PC-3 (cell line): ENCODE results near the gene PLP1. TPM values are rescaled to one million over a fixed set of nuclear protein-coding genes. Genes with fewer than 3 reads are reported as not detected.

Experiments
- ATAC-seq: fragments of 200-7000 bp; cut with Tn5 transposase; 2 replicates; pipeline ENCODE4 v1.9.1; 2020; ENCODE audit warnings: mild to moderate bottlenecking, moderate library complexity
- Bru-seq: library from RNA; stranded (reverse); fragments of 400-500 nt; gene quantifications from one replicate; lab custom pipeline; 2021; lab: Mats Ljungman, UMichigan
- BruChase-seq, 2 experiments: library from RNA; stranded (reverse); fragments of 400-500 nt; gene quantifications; one replicate each; lab custom pipeline; 2021; lab: Mats Ljungman, UMichigan
- BruUV-seq: library from RNA; stranded (reverse); fragments of 400-500 nt; replicated peaks from 2 replicates; lab custom pipeline; 2021; lab: Mats Ljungman, UMichigan
- CTCF ChIA-PET: fragments of 300-600 bp; sonication (Branson Sonifier 250); formaldehyde crosslinking; loops from one replicate; lab custom pipeline; 2022; ENCODE audit warnings: antibody characterized with exemption; lab: Charles Lee
- POLR2A ChIA-PET: fragments of 300-600 bp; sonication (Branson Sonifier 250); formaldehyde crosslinking; loops from one replicate; lab custom pipeline; 2022; ENCODE audit warnings: antibody characterized with exemption; ENCODE audit not compliant: unreplicated experiment; lab: Charles Lee
- DNase-seq: peaks from one replicate; pipeline ENCODE4 v3.0.0-alpha.2; 2015
- H2AFZ ChIP-seq: fragments of 300-600 bp; sonication (generic); 2 replicates; pipeline ENCODE4 v1.6.0; 2016; ENCODE audit warnings: antibody characterized with exemption, low read length
- H3F3A ChIP-seq: fragments of 300-600 bp; sonication (generic); one replicate; pipeline ENCODE4 v1.6.0; 2017; ENCODE audit warnings: antibody characterized with exemption, low read length, control low read depth, mild to moderate bottlenecking; ENCODE audit not compliant: unreplicated experiment
- H3K27ac ChIP-seq: fragments of 300-600 bp; sonication (generic); 2 replicates; pipeline ENCODE4 v1.5.1; 2016; ENCODE audit warnings: mild to moderate bottlenecking, low read length
- H3K27me3 ChIP-seq: fragments of 300-600 bp; sonication (generic); 2 replicates; pipeline ENCODE4 v1.6.1; 2016; ENCODE audit warnings: low read length, mixed read lengths
- H3K36me3 ChIP-seq: fragments of 300-600 bp; sonication (generic); 2 replicates; pipeline ENCODE4 v1.6.1; 2016; ENCODE audit warnings: low read depth, mixed run types, low read length, mixed read lengths
- H3K4me1 ChIP-seq: fragments of 300-600 bp; sonication (generic); 2 replicates; pipeline ENCODE4 v1.5.1; 2016; ENCODE audit warnings: low read length; ENCODE audit not compliant: insufficient read depth
- H3K4me2 ChIP-seq: fragments of 300-600 bp; sonication (generic); 2 replicates; pipeline ENCODE4 v1.6.0; 2016; ENCODE audit warnings: low read length
- H3K4me3 ChIP-seq: fragments of 300-600 bp; sonication (generic); 2 replicates; pipeline ENCODE4 v1.5.1; 2016; ENCODE audit warnings: mild to moderate bottlenecking, low read length, mixed read lengths
- H3K79me2 ChIP-seq: fragments of 300-600 bp; sonication (generic); 2 replicates; pipeline ENCODE4 v1.6.1; 2017; ENCODE audit warnings: low read length, mixed read lengths
- H3K9ac ChIP-seq: fragments of 300-600 bp; sonication (generic); 2 replicates; pipeline ENCODE4 v1.6.0; 2016; ENCODE audit warnings: mild to moderate bottlenecking, low read length
- H3K9me2 ChIP-seq: fragments of 300-600 bp; sonication (generic); replicated peaks from 2 replicates; pipeline ENCODE4 v1.6.1; 2016; ENCODE audit warnings: mixed run types, low read length, mixed read lengths
- H3K9me3 ChIP-seq: fragments of 300-600 bp; sonication (generic); 2 replicates; pipeline ENCODE4 v1.6.1; 2016; ENCODE audit warnings: low read length, mixed read lengths
- H4K20me1 ChIP-seq: fragments of 300-600 bp; sonication (generic); 2 replicates; pipeline ENCODE4 v1.6.1; 2016; ENCODE audit warnings: low read length, mixed read lengths
- EZH2 ChIP-seq: fragments of 300-600 bp; sonication (generic); IDR thresholded peaks from one replicate; pipeline ENCODE4 v1.6.1; 2017; ENCODE audit warnings: antibody characterized with exemption, mild to moderate bottlenecking, low read length; ENCODE audit not compliant: unreplicated experiment
- EZH2phosphoT487 ChIP-seq: fragments of 300-600 bp; sonication (generic); IDR thresholded peaks from 2 replicates; pipeline ENCODE4 v1.6.1; 2018; ENCODE audit warnings: mild to moderate bottlenecking, antibody characterized with exemption, low read length, borderline replicate concordance
- intact Hi-C: fragments of 100-400 bp; cut with micrococcal nuclease; formaldehyde crosslinking; loops from 2 replicates; pipeline ENCODE4 v1.9.0; 2023
- long read RNA-seq: library from polyadenylated mRNA; unstranded; transcript quantifications from one replicate; pipeline ENCODE4 v2.0.0, GENCODE V29; 2021; ENCODE audit not compliant: unreplicated experiment
- total RNA-seq: library from RNA; depleted of rRNA; stranded (reverse); fragments of >200 nt; gene quantifications from 2 replicates; pipeline ENCODE4 v1.2.3, GENCODE V29; 2014; rRNA removed
- TF ChIP-seq, protein P1 (sequence below): fragments of 300-600 bp; sonication (generic); conservative IDR thresholded peaks from 2 replicates; pipeline ENCODE4 v1.5.1; 2017; ENCODE audit warnings: antibody characterized with exemption, low read depth, mild to moderate bottlenecking, low read length

The PLP1 gene
- not detected in 2 replicates for total RNA-seq
- Bru-seq, nascent RNA: percentile 5 among the genes with signal in this experiment
- BruChase-seq, experiment 1, labeled RNA remaining after a 6-hour chase: not detected
- BruChase-seq, experiment 2, labeled RNA remaining after a 2-hour chase: percentile 5 among the genes with signal in this experiment
- long read RNA-seq: 0 reads

- Histone ChIP-seq H3K27ac (no peak within 1 kb of the TSS), H2AFZ (no peak within 1 kb of the TSS), H3K9ac (no peak within 1 kb of the TSS), H3K27me3 (peaks cover 4% of the 10 kb centered on the region; the same call in 1 of the 2 replicates), H3K4me1 (no peaks in the 10 kb centered on the region), H3F3A (no peaks in the 10 kb centered on the region), H3K79me2 (no peaks in the 10 kb centered on the region), H3K9me2 (no peaks in the 10 kb centered on the region), H3K36me3 (no peaks in the 10 kb centered on the region), H3K9me3 (no peaks in the 10 kb centered on the region), H4K20me1 (no peaks in the 10 kb centered on the region), H3K4me2 (no peak within 1 kb of the TSS), H3K4me3 (no peak within 1 kb of the TSS)
- DNase-seq (no peak), ATAC-seq (no peak)
- POLR2A ChIA-PET: no interaction called here
- BruUV-seq: no TSS peak
- TF ChIP-seq, protein P1, sequence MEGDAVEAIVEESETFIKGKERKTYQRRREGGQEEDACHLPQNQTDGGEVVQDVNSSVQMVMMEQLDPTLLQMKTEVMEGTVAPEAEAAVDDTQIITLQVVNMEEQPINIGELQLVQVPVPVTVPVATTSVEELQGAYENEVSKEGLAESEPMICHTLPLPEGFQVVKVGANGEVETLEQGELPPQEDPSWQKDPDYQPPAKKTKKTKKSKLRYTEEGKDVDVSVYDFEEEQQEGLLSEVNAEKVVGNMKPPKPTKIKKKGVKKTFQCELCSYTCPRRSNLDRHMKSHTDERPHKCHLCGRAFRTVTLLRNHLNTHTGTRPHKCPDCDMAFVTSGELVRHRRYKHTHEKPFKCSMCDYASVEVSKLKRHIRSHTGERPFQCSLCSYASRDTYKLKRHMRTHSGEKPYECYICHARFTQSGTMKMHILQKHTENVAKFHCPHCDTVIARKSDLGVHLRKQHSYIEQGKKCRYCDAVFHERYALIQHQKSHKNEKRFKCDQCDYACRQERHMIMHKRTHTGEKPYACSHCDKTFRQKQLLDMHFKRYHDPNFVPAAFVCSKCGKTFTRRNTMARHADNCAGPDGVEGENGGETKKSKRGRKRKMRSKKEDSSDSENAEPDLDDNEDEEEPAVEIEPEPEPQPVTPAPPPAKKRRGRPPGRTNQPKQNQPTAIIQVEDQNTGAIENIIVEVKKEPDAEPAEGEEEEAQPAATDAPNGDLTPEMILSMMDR: no peak
- TF ChIP-seq EZH2phosphoT487 (no peak), EZH2 (no peak)
- intact Hi-C loops: no loop called here
- CTCF ChIA-PET: no interaction called here
These were observed at the start of gene PLP1 for GRCh38 chrX:103776546-103776945. TSS of gene PLP1 (plus strand) at chrX:103776840. CDS start at chrX:103776996, 156 bp downstream.

- no peak overlapping the region for H2AFZ ChIP-seq
- ATAC-seq: no peak
- TF ChIP-seq EZH2phosphoT487 (no peak), EZH2 (no peak)
- TF ChIP-seq, protein P1: no peak
- no peaks in the 10 kb centered on the region for H3K4me1 ChIP-seq
- no peaks in the 10 kb centered on the region for H4K20me1 ChIP-seq
- no peak overlapping the region for H3K4me2 ChIP-seq
- no peak for DNase-seq
- peaks cover 5% of the 10 kb centered on the region; the same call in 1 of the 2 replicates for H3K27me3 ChIP-seq
- H3K79me2 ChIP-seq: no peaks in the 10 kb centered on the region
- CTCF ChIA-PET: no interaction called here
- BruUV-seq: no TSS peak
- H3F3A ChIP-seq: no peaks in the 10 kb centered on the region
- H3K9me3 ChIP-seq: no peaks in the 10 kb centered on the region
- intact Hi-C loops: no loop called here
- H3K36me3 ChIP-seq: no peaks in the 10 kb centered on the region
- no peak overlapping the region for H3K4me3 ChIP-seq
- H3K9me2 ChIP-seq: no peaks in the 10 kb centered on the region
- no peak overlapping the region for H3K9ac ChIP-seq
- H3K27ac ChIP-seq: no peak overlapping the region
- POLR2A ChIA-PET: no interaction called here
These were observed 49.5 kb upstream of the PLP1 start for GRCh38 chrX:103727115-103727514.

- no peaks in the 10 kb centered on the region for H3K9me3 ChIP-seq
- BruUV-seq: no TSS peak
- no peaks in the 10 kb centered on the region for H3K36me3 ChIP-seq
- DNase-seq: no peak
- no peak for ATAC-seq
- peaks cover 5% of the 10 kb centered on the region; the same call in 1 of the 2 replicates for H3K27me3 ChIP-seq
- H3K4me2 ChIP-seq: no peak overlapping the region
- H4K20me1 ChIP-seq: no peaks in the 10 kb centered on the region
- POLR2A ChIA-PET: no interaction called here
- H2AFZ ChIP-seq: no peak overlapping the region
- H3F3A ChIP-seq: no peaks in the 10 kb centered on the region
- TF ChIP-seq EZH2 (no peak), EZH2phosphoT487 (no peak)
- TF ChIP-seq, protein P1: no peak
- H3K79me2 ChIP-seq: no peaks in the 10 kb centered on the region
- intact Hi-C loops: no loop called here
- H3K9me2 ChIP-seq: no peaks in the 10 kb centered on the region
- no peaks in the 10 kb centered on the region for H3K4me1 ChIP-seq
- CTCF ChIA-PET: no interaction called here
- H3K9ac ChIP-seq: no peak overlapping the region
- H3K27ac ChIP-seq: no peak overlapping the region
- no peak overlapping the region for H3K4me3 ChIP-seq
These were observed 47.6 kb upstream of the PLP1 start for GRCh38 chrX:103729015-103729414.
